ENCODE data around the gene FEZ2.

Gene FEZ2

DNA sequence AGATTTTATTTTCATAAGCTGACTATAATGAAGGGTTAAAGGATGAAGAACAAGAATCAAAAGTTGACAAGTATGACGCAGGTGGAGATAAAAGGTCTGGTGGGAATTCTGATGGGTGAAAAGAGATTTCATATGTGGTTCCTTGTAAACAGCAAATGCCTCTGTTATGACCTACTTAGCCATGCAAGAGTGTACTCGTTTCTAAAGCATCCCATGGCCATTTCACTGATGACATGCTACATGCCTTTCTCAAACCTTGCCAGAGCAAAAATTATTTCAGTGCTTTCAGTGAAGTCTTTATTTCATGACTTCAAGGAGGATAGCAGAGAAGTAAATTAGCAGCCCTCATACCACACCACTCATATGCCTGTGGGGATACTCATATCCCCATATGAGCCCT is 71.7 kb downstream of the FEZ2 start:
- DNase-seq, result no peak

DNA sequence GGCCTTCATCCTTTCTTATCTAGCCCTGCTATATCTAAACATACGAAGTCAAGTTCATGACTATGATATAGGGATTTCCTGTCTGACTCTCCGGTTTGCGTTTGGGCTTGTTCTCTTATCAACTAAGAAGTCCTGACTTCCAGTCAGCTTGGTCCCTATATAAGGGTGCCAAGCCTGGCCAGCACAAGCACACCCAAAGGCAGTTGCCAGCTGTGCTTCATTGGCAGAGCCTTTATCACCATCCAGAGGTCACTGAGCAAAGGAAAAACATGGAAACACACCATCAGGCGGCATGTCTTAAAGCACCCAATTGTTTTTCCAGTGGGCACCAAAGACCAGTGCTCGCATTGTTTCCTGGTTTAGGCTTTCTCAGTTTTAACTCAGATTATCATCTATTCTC is 72.7 kb downstream of the FEZ2 start:
- no peak for DNase-seq

DNA sequence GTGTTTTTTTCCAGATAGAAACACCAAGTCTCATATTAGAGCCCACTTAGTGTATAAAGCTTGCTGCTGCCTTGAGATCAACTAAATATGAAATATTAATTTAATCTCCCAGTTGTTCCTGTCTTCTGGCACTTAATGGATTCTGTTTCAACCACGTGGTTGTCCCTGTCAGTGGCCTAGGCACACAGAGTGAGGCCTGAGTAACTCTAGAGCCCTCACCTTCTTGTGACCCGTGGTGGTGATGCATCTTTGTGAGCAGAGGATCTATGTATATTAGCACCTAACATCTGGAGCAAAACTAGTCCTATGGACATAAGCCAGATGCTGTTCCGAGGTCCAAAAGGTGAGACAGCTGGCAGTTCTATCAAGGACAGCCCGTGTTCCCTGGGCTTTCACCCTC is 74.8 kb downstream of the FEZ2 start:
- no peak for DNase-seq

DNA sequence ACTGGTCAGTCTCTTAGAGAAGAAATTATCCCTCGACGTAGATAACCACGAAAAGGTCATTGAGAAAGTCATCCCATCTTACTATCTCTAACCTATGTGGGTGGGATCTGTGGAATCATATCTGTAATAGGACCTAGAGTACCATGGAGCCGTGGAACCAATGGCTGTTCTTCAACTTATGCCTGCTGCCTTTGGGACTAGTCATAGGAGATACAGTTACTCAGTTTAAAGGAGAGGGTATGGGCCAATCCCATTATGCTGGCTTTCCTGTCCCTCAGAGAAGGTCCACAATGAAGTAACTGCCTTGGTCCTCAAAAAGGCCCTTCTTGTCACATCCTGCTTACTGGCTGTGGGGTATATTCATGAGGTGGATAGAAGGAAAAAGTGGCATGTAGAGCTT is 77.5 kb downstream of the FEZ2 start:
- no peak for DNase-seq

GRCh38 chr2:36516136-36516870 is 81.7 kb downstream of the FEZ2 start:
- DNase-seq, result no peak

GRCh38 chr2:36515538-36515937 is 82.4 kb downstream of the FEZ2 start:
- DNase-seq, result no peak

GRCh38 chr2:36513661-36514060 is 84.3 kb downstream of the FEZ2 start:
- no peak for DNase-seq

- no peak for DNase-seq
These were observed 85.3 kb downstream of the FEZ2 start for GRCh38 chr2:36512705-36513104.

- DNase-seq, result no peak
These were observed 85.9 kb downstream of the FEZ2 start for GRCh38 chr2:36511858-36512603.

- no peak for DNase-seq
These were observed 88.9 kb downstream of the FEZ2 start for GRCh38 chr2:36509075-36509474.

DNA sequence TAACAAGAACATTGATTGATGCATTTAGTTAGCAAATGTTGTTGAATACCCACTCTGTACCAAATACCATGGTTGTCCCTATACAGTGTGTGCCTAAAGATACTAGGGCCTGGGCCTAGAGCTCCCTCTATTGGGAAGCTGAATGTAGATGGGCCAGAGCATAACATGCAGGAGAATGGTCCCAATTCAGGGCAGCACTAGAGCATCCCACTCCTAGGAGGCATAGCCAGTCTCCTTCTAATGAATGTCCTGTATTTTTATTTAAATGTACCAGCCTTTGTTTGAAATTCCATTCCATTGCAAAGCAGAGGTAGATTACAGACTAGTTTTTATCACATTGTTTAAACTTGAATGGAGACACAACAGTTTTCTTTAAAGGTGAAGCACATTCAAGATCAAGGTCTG is 90.6 kb downstream of the FEZ2 start:
- DNase-seq, result no peak

All from SIG-M5 (cell line).